Neuronal stem cell (in vitro differentiated cells): ENCODE measurements around the gene NTRK2.
A peak's percentile ranks its signal among the peaks of the same experiment; 100 is the strongest.

ENCODE experiments used
- DNase-seq: peaks from one replicate; pipeline ENCODE4 v3.0.0-alpha.2; 2013; ENCODE audit warnings: low spot score
- H2AFZ ChIP-seq: one replicate; pipeline ENCODE4 v1.6.1; 2013; ENCODE audit warnings: mild to moderate bottlenecking, low read length, inconsistent platforms
- H2AK5ac ChIP-seq: 2 replicates; pipeline ENCODE4 v1.6.1; 2013; ENCODE audit warnings: low read depth, mild to moderate bottlenecking, inconsistent platforms, low read length, moderate library complexity, mixed read lengths
- H2BK120ac ChIP-seq: 2 replicates; pipeline ENCODE4 v1.6.1; 2013; ENCODE audit warnings: low read depth, mild to moderate bottlenecking, inconsistent platforms, low read length, moderate library complexity, mixed read lengths
- H2BK12ac ChIP-seq: one replicate; pipeline ENCODE4 v1.6.1; 2013; ENCODE audit warnings: low read length, inconsistent platforms
- H2BK15ac ChIP-seq: 2 replicates; pipeline ENCODE4 v1.6.1; 2013; ENCODE audit warnings: mild to moderate bottlenecking, low read length, inconsistent platforms, mixed read lengths
- H2BK5ac ChIP-seq: one replicate; pipeline ENCODE4 v1.6.1; 2013; ENCODE audit warnings: inconsistent platforms, mild to moderate bottlenecking, low read length, moderate library complexity
- H3K14ac ChIP-seq: one replicate; pipeline ENCODE4 v1.6.1; 2013; ENCODE audit warnings: low read length, inconsistent platforms
- H3K18ac ChIP-seq: 2 replicates; pipeline ENCODE4 v1.6.1; 2013; ENCODE audit warnings: low read length, inconsistent platforms
- H3K23ac ChIP-seq: 2 replicates; pipeline ENCODE4 v1.6.1; 2013; ENCODE audit warnings: low read depth, mild to moderate bottlenecking, mixed read lengths, low read length, inconsistent platforms; ENCODE audit not compliant: poor library complexity
- H3K27ac ChIP-seq: replicated peaks from 3 replicates; pipeline ENCODE4 v1.5.1; 2013; ENCODE audit warnings: low read length, inconsistent platforms
- H3K27me3 ChIP-seq, 3 experiments: 2 replicates each; pipeline ENCODE4 v1.6.1; 2013; ENCODE audit warnings: low read length in 3 of 3, mild to moderate bottlenecking in 2 of 3, inconsistent platforms in 1 of 3, low read depth in 1 of 3, mixed read lengths in 1 of 3, moderate library complexity in 1 of 3; ENCODE audit not compliant: control insufficient read depth in 3 of 3, insufficient read depth in 3 of 3
- H3K36me3 ChIP-seq, 2 donors: replicated peaks in 1 of 2; 2 replicates each; pipeline ENCODE4 v1.6.1; 2013; ENCODE audit warnings: low read length in 2 of 2; ENCODE audit not compliant: control insufficient read depth in 2 of 2, insufficient read depth in 2 of 2
- H3K4ac ChIP-seq: 2 replicates; pipeline ENCODE4 v1.6.1; 2013; ENCODE audit warnings: inconsistent platforms, mild to moderate bottlenecking, low read length, moderate library complexity
- H3K4me1 ChIP-seq, 2 donors: 1 replicate in 1 of 2; 2 replicates in 1 of 2; pipeline ENCODE4 v1.6.1; 2013; ENCODE audit warnings: low read length in 2 of 2, low read depth in 1 of 2; ENCODE audit not compliant: control insufficient read depth in 2 of 2, insufficient read depth in 1 of 2
- H3K4me2 ChIP-seq: one replicate; pipeline ENCODE4 v1.6.1; 2013; ENCODE audit warnings: mild to moderate bottlenecking, low read length, inconsistent platforms; ENCODE audit not compliant: insufficient read depth, poor library complexity, severe bottlenecking
- H3K4me3 ChIP-seq, 2 donors: 2 replicates each; pipeline ENCODE4 v1.5.1; 2013; ENCODE audit warnings: low read length in 2 of 2, mild to moderate bottlenecking in 2 of 2, inconsistent platforms in 1 of 2, moderate library complexity in 1 of 2
- H3K79me1 ChIP-seq: one replicate; pipeline ENCODE4 v1.6.1; 2013; ENCODE audit warnings: low read depth, mild to moderate bottlenecking, inconsistent platforms, low read length, moderate library complexity
- H3K9ac ChIP-seq: one replicate; pipeline ENCODE4 v1.6.1; 2013; ENCODE audit warnings: mild to moderate bottlenecking, low read depth, low read length, inconsistent platforms; ENCODE audit not compliant: poor library complexity
- H3K9me3 ChIP-seq, 2 donors: replicated peaks in 1 of 2; 2 replicates each; pipeline versions ENCODE3 to v1.6.1; 2013; ENCODE audit warnings: low read length in 2 of 2, mild to moderate bottlenecking in 2 of 2, inconsistent platforms in 1 of 2, low read depth in 1 of 2, mixed read lengths in 1 of 2, moderate library complexity in 1 of 2; ENCODE audit not compliant: control insufficient read depth in 2 of 2, insufficient read depth in 1 of 2
- H4K8ac ChIP-seq: one replicate; pipeline ENCODE4 v1.6.1; 2013; ENCODE audit warnings: low read depth, mild to moderate bottlenecking, inconsistent platforms, low read length, moderate library complexity
- H4K91ac ChIP-seq: one replicate; pipeline ENCODE4 v1.6.1; 2013; ENCODE audit warnings: low read length, low read depth, mild to moderate bottlenecking, inconsistent platforms; ENCODE audit not compliant: poor library complexity
- WGBS, 2 donors: extraction: QIAGEN DNeasy Blood & Tissue Kit; methylation state at CpG; one replicate each; pipeline ENCODE4 v1.1.7; 2013; ENCODE audit warnings: missing lambda C conversion rate in 2 of 2, mixed read lengths in 1 of 2; ENCODE audit not compliant: insufficient read length in 2 of 2, insufficient replicate concordance in 1 of 2; ENCODE audit errors: extremely low coverage in 2 of 2; 5-methylcytosine and 5-hydroxymethylcytosine counted together

The NTRK2 gene

DNA sequence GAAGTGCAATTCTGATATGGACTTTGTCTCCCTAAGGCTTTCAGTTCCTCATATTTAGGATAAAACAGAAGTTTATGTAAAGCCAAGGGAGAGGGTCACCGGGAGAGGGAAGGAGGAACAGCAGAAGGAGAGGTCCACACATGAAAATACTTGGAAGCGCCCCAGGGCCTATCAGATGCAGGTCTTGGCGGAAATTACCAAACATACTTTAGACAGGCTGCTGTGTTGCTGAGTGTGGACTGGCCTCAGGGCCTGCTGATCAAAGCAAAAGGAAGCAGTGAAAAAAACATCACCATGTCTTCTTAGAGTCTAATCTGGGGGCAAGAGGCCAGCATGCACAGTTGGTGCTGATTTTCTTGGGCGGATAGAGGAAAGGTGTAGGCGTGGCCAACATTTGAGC lies 14.1 kb upstream of the NTRK2 start:
- Histone ChIP-seq H3K18ac (no peak overlapping the region), H2AK5ac (no peak overlapping the region), H3K9me3 (no peaks in the 10 kb centered on the region), H4K91ac (no peak overlapping the region), H3K4me2 (no peak overlapping the region), H3K4me3 (no peak overlapping the region), H2BK15ac (no peak overlapping the region), H2BK120ac (no peak overlapping the region), H3K14ac (no peak overlapping the region), H3K27me3 (no peaks in the 10 kb centered on the region), H2BK5ac (no peak overlapping the region), H4K8ac (no peak overlapping the region), H3K36me3 (no peaks in the 10 kb centered on the region), H2BK12ac (no peak overlapping the region), H3K79me1 (no peaks in the 10 kb centered on the region), H2AFZ (no peak overlapping the region), H3K4ac (no peak overlapping the region), H3K4me1 (peaks cover 0 to 8% of the 10 kb centered on the region in 2 donors), H3K27ac (no peak overlapping the region), H3K23ac (no peak overlapping the region), H3K9ac (no peak overlapping the region)
- no peak for DNase-seq
- no CpG with 5 or more reads among the region's 5 CpGs for WGBS, 2 donors

DNA sequence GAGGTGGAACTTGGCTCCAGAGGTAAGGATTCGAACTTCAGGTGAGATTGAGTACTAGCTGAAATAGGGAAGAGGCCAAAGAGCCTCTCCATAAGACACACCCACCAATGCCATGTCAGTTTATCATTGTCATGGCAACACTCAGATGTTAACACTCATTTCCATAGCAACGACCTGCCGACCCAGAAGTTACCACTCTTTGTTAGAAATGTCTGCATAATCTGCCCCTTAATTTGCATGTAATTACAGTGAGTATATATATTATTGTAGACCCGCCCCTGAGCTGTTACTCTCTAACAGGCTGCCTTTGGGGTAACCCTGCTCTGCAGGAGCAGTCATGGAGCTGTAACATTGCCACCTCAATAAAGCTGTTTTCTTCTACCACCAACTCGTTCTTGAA lies 10.2 kb upstream of the NTRK2 start:
- H3K27ac ChIP-seq: no peak overlapping the region

GRCh38 chr9:84659773-84660172 lies 9.8 kb upstream of the NTRK2 start:
- Histone ChIP-seq H3K4me3 (no peak overlapping the region), H2BK5ac (no peak overlapping the region), H2BK15ac (no peak overlapping the region), H3K18ac (no peak overlapping the region), H3K4me2 (no peak overlapping the region), H4K91ac (no peak overlapping the region), H3K36me3 (no peaks in the 10 kb centered on the region), H3K23ac (no peak overlapping the region), H2BK120ac (no peak overlapping the region), H2AK5ac (no peak overlapping the region), H4K8ac (no peak overlapping the region), H3K27me3 (no peaks in the 10 kb centered on the region), H3K79me1 (no peaks in the 10 kb centered on the region), H2BK12ac (no peak overlapping the region), H3K14ac (no peak overlapping the region), H3K9me3 (no peaks in the 10 kb centered on the region), H3K4me1 (peaks cover 0 to 8% of the 10 kb centered on the region in 2 donors), H2AFZ (no peak overlapping the region), H3K9ac (no peak overlapping the region), H3K27ac (no peak overlapping the region), H3K4ac (no peak overlapping the region)
- no peak for DNase-seq
- WGBS, 2 donors: no CpG with 5 or more reads among the region's 1 CpG

More for the DNA sequence above, 10.2 kb upstream of the NTRK2 start:
- no peaks in the 10 kb centered on the region for H3K9me3 ChIP-seq
- peaks cover 0 to 8% of the 10 kb centered on the region in 2 donors for H3K4me1 ChIP-seq
- no peaks in the 10 kb centered on the region for H3K27me3 ChIP-seq
- no peak overlapping the region for H2BK5ac ChIP-seq
- H3K18ac ChIP-seq: no peak overlapping the region
- no peak overlapping the region for H3K4me3 ChIP-seq
- no peak overlapping the region for H3K23ac ChIP-seq
- no peak overlapping the region for H2BK120ac ChIP-seq
- H2AK5ac ChIP-seq: no peak overlapping the region
- no peak overlapping the region for H2BK12ac ChIP-seq
- no peak for DNase-seq
- H3K4me2 ChIP-seq: no peak overlapping the region
- WGBS, 2 donors: no CpG with 5 or more reads among the region's 5 CpGs
- no peak overlapping the region for H3K14ac ChIP-seq
- H2AFZ ChIP-seq: no peak overlapping the region
- H4K91ac ChIP-seq: no peak overlapping the region
- no peaks in the 10 kb centered on the region for H3K36me3 ChIP-seq
- H2BK15ac ChIP-seq: no peak overlapping the region
- H3K79me1 ChIP-seq: no peaks in the 10 kb centered on the region
- no peak overlapping the region for H3K4ac ChIP-seq
- no peak overlapping the region for H3K9ac ChIP-seq
- no peak overlapping the region for H4K8ac ChIP-seq

GRCh38 chr9:84667571-84668195 lies 1.8 kb upstream of the NTRK2 start:
- Histone ChIP-seq H3K4me3 (peak overlapping the region; percentile 25 to 74), H2BK15ac (no peak overlapping the region), H2BK12ac (no peak overlapping the region), H3K27me3 (peaks cover 19 to 53% (median 44%) of the 10 kb centered on the region in 3 experiments), H3K9ac (peak overlapping the region; percentile 72), H3K14ac (no peak overlapping the region), H3K27ac (no peak overlapping the region), H2AFZ (peak overlapping the region; percentile 99), H3K23ac (no peak overlapping the region), H4K8ac (no peak overlapping the region), H3K4me1 (peaks cover 8 to 14% of the 10 kb centered on the region in 2 donors), H2BK120ac (no peak overlapping the region), H3K4me2 (peak overlapping the region; percentile 97), H4K91ac (no peak overlapping the region), H3K4ac (no peak overlapping the region), H3K9me3 (peaks cover 3 to 6% of the 10 kb centered on the region in 2 donors), H3K18ac (no peak overlapping the region), H3K79me1 (no peaks in the 10 kb centered on the region), H3K36me3 (no peaks in the 10 kb centered on the region), H2BK5ac (no peak overlapping the region), H2AK5ac (no peak overlapping the region)
- peak; percentile 21 for DNase-seq
- WGBS, 2 donors: no CpG with 5 or more reads among the region's 27 CpGs
